H9 (cell line): ENCODE measurements around the gene DSC1. TPM values are rescaled to one million over a fixed set of nuclear protein-coding genes. Genes with fewer than 3 reads are reported as not detected.

Source experiments
- DNase-seq: peaks from one replicate; pipeline ENCODE4 v3.0.0-alpha.2; 2017
- H2AFZ ChIP-seq: one replicate; pipeline ENCODE4 v1.6.1; 2013; ENCODE audit warnings: mild to moderate bottlenecking, low read length, control low read depth, moderate library complexity
- H2AK5ac ChIP-seq: 2 replicates; pipeline ENCODE4 v1.6.1; 2013; ENCODE audit warnings: low read length, control low read depth, mixed read lengths; ENCODE audit not compliant: insufficient read length
- H2BK120ac ChIP-seq: one replicate; pipeline ENCODE4 v1.6.1; 2013; ENCODE audit warnings: low read depth, mild to moderate bottlenecking, low read length, control low read depth, inconsistent platforms; ENCODE audit not compliant: poor library complexity, severe bottlenecking
- H2BK12ac ChIP-seq: 2 replicates; pipeline ENCODE4 v1.6.1; 2013; ENCODE audit warnings: low read length, control low read depth, mixed read lengths, low read depth; ENCODE audit not compliant: insufficient read length
- H2BK15ac ChIP-seq: 2 replicates; pipeline ENCODE4 v1.6.1; 2013; ENCODE audit warnings: low read depth, low read length, control low read depth
- H2BK20ac ChIP-seq: one replicate; pipeline ENCODE4 v1.6.1; 2013; ENCODE audit warnings: low read depth, mild to moderate bottlenecking, low read length, control low read depth, inconsistent platforms; ENCODE audit not compliant: poor library complexity, severe bottlenecking
- H2BK5ac ChIP-seq: 2 replicates; pipeline ENCODE4 v1.6.1; 2013; ENCODE audit warnings: low read length, control low read depth, mixed read lengths; ENCODE audit not compliant: insufficient read length
- H3K14ac ChIP-seq: 2 replicates; pipeline ENCODE4 v1.6.1; 2013; ENCODE audit warnings: low read length, control low read depth; ENCODE audit not compliant: insufficient read depth
- H3K18ac ChIP-seq: 2 replicates; pipeline ENCODE4 v1.6.1; 2013; ENCODE audit warnings: low read depth, mild to moderate bottlenecking, mixed read lengths, low read length, control low read depth; ENCODE audit not compliant: insufficient read length
- H3K23ac ChIP-seq: 2 replicates; pipeline ENCODE4 v1.6.1; 2013; ENCODE audit warnings: low read length, control low read depth, mixed read lengths, low read depth; ENCODE audit not compliant: insufficient read length
- H3K23me2 ChIP-seq: 2 replicates; pipeline ENCODE4 v1.6.1; 2013; ENCODE audit warnings: low read depth, mild to moderate bottlenecking, mixed read lengths, low read length, control low read depth; ENCODE audit not compliant: insufficient read length, poor library complexity, severe bottlenecking
- H3K27ac ChIP-seq: 2 replicates; pipeline ENCODE4 v1.5.1; 2013; ENCODE audit warnings: low read length, control low read depth, mixed read lengths, low read depth; ENCODE audit not compliant: insufficient read length
- H3K27me3 ChIP-seq: 2 replicates; pipeline ENCODE4 v1.6.1; 2013; ENCODE audit warnings: low read length, control low read depth, inconsistent platforms; ENCODE audit not compliant: insufficient read depth
- H3K4ac ChIP-seq: 2 replicates; pipeline ENCODE4 v1.6.1; 2013; ENCODE audit warnings: low read depth, mild to moderate bottlenecking, control low read depth, inconsistent platforms, low read length, moderate library complexity
- H3K4me1 ChIP-seq: 2 replicates; pipeline ENCODE4 v1.6.1; 2013; ENCODE audit warnings: low read length, control low read depth, inconsistent platforms; ENCODE audit not compliant: insufficient read depth
- H3K4me2 ChIP-seq: 2 replicates; pipeline ENCODE4 v1.6.1; 2013; ENCODE audit warnings: low read length, control low read depth, mixed read lengths; ENCODE audit not compliant: insufficient read length, insufficient read depth
- H3K56ac ChIP-seq: 2 replicates; pipeline ENCODE4 v1.6.1; 2013; ENCODE audit warnings: low read depth, mild to moderate bottlenecking, mixed read lengths, low read length, control low read depth; ENCODE audit not compliant: insufficient read length
- H3K79me1 ChIP-seq: 2 replicates; pipeline ENCODE4 v1.6.1; 2013; ENCODE audit warnings: low read depth, mild to moderate bottlenecking, moderate library complexity, low read length, control low read depth, inconsistent platforms; ENCODE audit not compliant: insufficient read depth, poor library complexity, severe bottlenecking
- H3K79me2 ChIP-seq: 2 replicates; pipeline ENCODE4 v1.6.1; 2013; ENCODE audit warnings: low read length, control low read depth, inconsistent platforms; ENCODE audit not compliant: insufficient read depth
- H3K9ac ChIP-seq: 2 replicates; pipeline ENCODE4 v1.6.1; 2013; ENCODE audit warnings: low read length, control low read depth, mixed read lengths; ENCODE audit not compliant: insufficient read length; ENCODE audit errors: extremely low read depth
- H3K9me3 ChIP-seq: one replicate; pipeline ENCODE4 v1.6.1; 2013; ENCODE audit warnings: low read depth, low read length, inconsistent platforms; ENCODE audit not compliant: control insufficient read depth
- H3T11ph ChIP-seq: one replicate; pipeline ENCODE4 v1.6.1; 2013; ENCODE audit warnings: mild to moderate bottlenecking, low read length, control low read depth, inconsistent platforms
- H4K20me1 ChIP-seq: one replicate; pipeline ENCODE4 v1.6.1; 2013; ENCODE audit not compliant: control insufficient read depth, insufficient read length, insufficient read depth
- H4K5ac ChIP-seq: 2 replicates; pipeline ENCODE4 v1.6.1; 2013; ENCODE audit warnings: low read depth, mild to moderate bottlenecking, mixed read lengths, low read length, control low read depth; ENCODE audit not compliant: insufficient read length
- H4K8ac ChIP-seq: replicated peaks from 2 replicates; pipeline ENCODE4 v1.6.1; 2013; ENCODE audit warnings: low read length, control low read depth, mixed read lengths, low read depth; ENCODE audit not compliant: insufficient read length
- H4K91ac ChIP-seq: 2 replicates; pipeline ENCODE4 v1.6.1; 2013; ENCODE audit warnings: low read depth, mild to moderate bottlenecking, moderate library complexity, mixed read lengths, low read length, control low read depth; ENCODE audit not compliant: insufficient read length
- H3K27ac Mint-ChIP-seq, 3 experiments: 2 replicates in 2 of 3; 3 replicates in 1 of 3; pipeline ENCODE4 v1.8.0; 2020 to 2021; ENCODE audit warnings: mixed read lengths in 3 of 3, mild to moderate bottlenecking in 1 of 3, moderate library complexity in 1 of 3
- H3K27me3 Mint-ChIP-seq: 2 replicates; pipeline ENCODE4 v1.8.0; 2021; ENCODE audit warnings: low read depth, mild to moderate bottlenecking, moderate library complexity, mixed read lengths
- H3K36me3 Mint-ChIP-seq, 3 experiments: 2 replicates in 2 of 3; 3 replicates in 1 of 3; pipeline ENCODE4 v1.8.0; 2020 to 2021; ENCODE audit warnings: low read depth in 3 of 3, mixed read lengths in 3 of 3; ENCODE audit not compliant: insufficient read depth in 1 of 3
- H3K4me1 Mint-ChIP-seq, 2 experiments: 2 replicates each; pipeline ENCODE4 v1.8.0; 2020; ENCODE audit warnings: mixed read lengths in 2 of 2
- H3K4me3 Mint-ChIP-seq, 2 experiments: 2 replicates in 1 of 2; 3 replicates in 1 of 2; pipeline ENCODE4 v1.8.0; 2020 to 2021; ENCODE audit warnings: mild to moderate bottlenecking in 2 of 2, mixed read lengths in 2 of 2, moderate library complexity in 1 of 2
- H3K9me3 Mint-ChIP-seq, 2 experiments: 2 replicates in 1 of 2; 3 replicates in 1 of 2; pipeline ENCODE4 v1.8.0; 2020; ENCODE audit warnings: mild to moderate bottlenecking in 2 of 2, mixed read lengths in 2 of 2, moderate library complexity in 1 of 2
- CTCF ChIP-seq: fragments of 200-600 bp; sonication (generic); conservative IDR thresholded peaks from 3 replicates; pipeline ENCODE4 v1.8.0; 2021; ENCODE audit warnings: antibody characterized with exemption, mild to moderate bottlenecking
- WGBS: extraction: QIAGEN DNeasy Blood & Tissue Kit; methylation state at CpG from one replicate; pipeline ENCODE4 v1.1.7; 2013; ENCODE audit warnings: missing lambda C conversion rate, low lambda C conversion rate, mixed read lengths; ENCODE audit not compliant: insufficient read length; ENCODE audit errors: extremely low coverage; 5-methylcytosine and 5-hydroxymethylcytosine counted together
- total RNA-seq: library from RNA; stranded (reverse); gene quantifications from 2 replicates; pipeline ENCODE4 v1.2.1, GENCODE V29; 2021

The DSC1 gene
- total RNA-seq, 1 experiment from 2014 or later: not detected

GRCh38 chr18:31203096-31203793, 40.6 kb upstream of the DSC1 start:
- H4K91ac ChIP-seq: no peak overlapping the region
- no peaks in the 10 kb centered on the region for H3K23me2 ChIP-seq
- Mint-ChIP-seq H3K9me3 (no peaks in the 10 kb centered on the region), H3K36me3 (no peaks in the 10 kb centered on the region), H3K4me1 (peaks cover 24% of the 10 kb centered on the region in 2 experiments), H3K27ac (no peak overlapping the region), H3K4me3 (no peak overlapping the region), H3K27me3 (no peaks in the 10 kb centered on the region)
- H2BK5ac ChIP-seq: no peak overlapping the region
- no peaks in the 10 kb centered on the region for H3K79me2 ChIP-seq
- H3K23ac ChIP-seq: no peak overlapping the region
- no peak overlapping the region for H2AFZ ChIP-seq
- no peak overlapping the region for H3T11ph ChIP-seq
- peaks cover 5% of the 10 kb centered on the region; the same call in 1 of the 2 replicates for H3K4me1 ChIP-seq
- H3K9ac ChIP-seq: no peak overlapping the region
- no peak overlapping the region for H3K18ac ChIP-seq
- no peak overlapping the region for H3K4me2 ChIP-seq
- H4K8ac ChIP-seq: no peak overlapping the region
- no peaks in the 10 kb centered on the region for H3K79me1 ChIP-seq
- no peak overlapping the region for H2BK20ac ChIP-seq
- no peak overlapping the region for H3K14ac ChIP-seq
- H4K5ac ChIP-seq: no peak overlapping the region
- no peak overlapping the region for H2BK15ac ChIP-seq
- no peak overlapping the region for H3K4ac ChIP-seq
- no peak overlapping the region for H2AK5ac ChIP-seq
- no peak for DNase-seq
- H2BK120ac ChIP-seq: no peak overlapping the region
- WGBS: no CpG with 5 or more reads among the region's 9 CpGs
- no peaks in the 10 kb centered on the region for H4K20me1 ChIP-seq
- no peaks in the 10 kb centered on the region for H3K9me3 ChIP-seq
- H3K27me3 ChIP-seq: no peaks in the 10 kb centered on the region
- no peak overlapping the region for H3K27ac ChIP-seq
- H2BK12ac ChIP-seq: no peak overlapping the region
- no peak for TF ChIP-seq CTCF
- H3K56ac ChIP-seq: no peak overlapping the region
